ENCODE data around the gene TMCO4.
"Not testable (repeated sequence)": the region's sequence is repeated elsewhere in the genome, so short reads cannot be mapped to it uniquely, and the experiment has no call there.

TMCO4 gene

GRCh38 chr1:19640363-19641316, 159.1 kb downstream of the TMCO4 start:
- Histone ChIP-seq H3K9me2 (replicated peaks; ENCODE audit: low read depth, low read length) (no peaks in the 10 kb centered on the region), H3K4me1 (ENCODE audit: insufficient read depth, low read length, poor library complexity, severe bottlenecking) (no peaks in the 10 kb centered on the region), H3K36me3 (ENCODE audit: insufficient read depth, low read length) (no peaks in the 10 kb centered on the region), H3K79me2 (ENCODE audit: insufficient read depth, low read length) (no peaks in the 10 kb centered on the region), H3F3A (ENCODE audit: low read depth) (no peaks in the 10 kb centered on the region), H3K9me3 (ENCODE audit: insufficient read depth, low read depth, low read length) (no peaks in the 10 kb centered on the region), H4K20me1 (ENCODE audit: insufficient read depth, low read length, poor library complexity, severe bottlenecking) (no peaks in the 10 kb centered on the region), H3K9ac (ENCODE audit: low read depth, low read length, poor library complexity, severe bottlenecking) (no peak overlapping the region), H3K4me2 (ENCODE audit: low read depth, low read length, poor library complexity, severe bottlenecking) (no peak overlapping the region), H2AFZ (ENCODE audit: low read length) (no peak overlapping the region), H3K27me3 (ENCODE audit: insufficient read depth, low read length, poor library complexity, severe bottlenecking) (no peaks in the 10 kb centered on the region), H3K4me3 (ENCODE audit: low read length, poor library complexity, severe bottlenecking) (no peak overlapping the region)
- TF ChIP-seq EZH2phosphoT487 (IDR thresholded peaks at IDR 0.05; ENCODE audit: borderline replicate concordance), result no peak
- TF ChIP-seq, protein P1, sequence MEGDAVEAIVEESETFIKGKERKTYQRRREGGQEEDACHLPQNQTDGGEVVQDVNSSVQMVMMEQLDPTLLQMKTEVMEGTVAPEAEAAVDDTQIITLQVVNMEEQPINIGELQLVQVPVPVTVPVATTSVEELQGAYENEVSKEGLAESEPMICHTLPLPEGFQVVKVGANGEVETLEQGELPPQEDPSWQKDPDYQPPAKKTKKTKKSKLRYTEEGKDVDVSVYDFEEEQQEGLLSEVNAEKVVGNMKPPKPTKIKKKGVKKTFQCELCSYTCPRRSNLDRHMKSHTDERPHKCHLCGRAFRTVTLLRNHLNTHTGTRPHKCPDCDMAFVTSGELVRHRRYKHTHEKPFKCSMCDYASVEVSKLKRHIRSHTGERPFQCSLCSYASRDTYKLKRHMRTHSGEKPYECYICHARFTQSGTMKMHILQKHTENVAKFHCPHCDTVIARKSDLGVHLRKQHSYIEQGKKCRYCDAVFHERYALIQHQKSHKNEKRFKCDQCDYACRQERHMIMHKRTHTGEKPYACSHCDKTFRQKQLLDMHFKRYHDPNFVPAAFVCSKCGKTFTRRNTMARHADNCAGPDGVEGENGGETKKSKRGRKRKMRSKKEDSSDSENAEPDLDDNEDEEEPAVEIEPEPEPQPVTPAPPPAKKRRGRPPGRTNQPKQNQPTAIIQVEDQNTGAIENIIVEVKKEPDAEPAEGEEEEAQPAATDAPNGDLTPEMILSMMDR (conservative IDR thresholded peaks at IDR 0.05; ENCODE audit: low read length), result no peak

DNA sequence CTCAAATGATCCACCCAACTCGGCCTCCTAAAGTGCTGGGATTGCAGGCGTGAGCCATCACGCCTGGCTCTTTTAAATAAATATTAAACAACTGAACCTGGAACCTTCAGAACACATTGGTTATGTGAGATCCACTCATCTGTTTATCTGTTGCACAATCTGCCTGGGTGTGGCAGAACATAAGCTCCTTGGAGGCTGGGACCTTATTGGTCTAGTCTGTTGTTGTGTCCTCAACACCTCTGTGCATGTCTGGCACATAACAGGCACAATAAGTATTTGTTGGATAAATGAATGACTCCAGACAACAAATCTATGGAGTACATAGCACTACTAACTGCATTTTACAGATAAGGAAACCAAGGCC, 159.7 kb downstream of the TMCO4 start:
- H2AFZ ChIP-seq (ENCODE audit: low read length), result no peak overlapping the region
- H3K9me2 ChIP-seq (replicated peaks; ENCODE audit: low read depth, low read length), result no peaks in the 10 kb centered on the region
- no peak overlapping the region for H3K4me3 ChIP-seq (ENCODE audit: low read length, poor library complexity, severe bottlenecking)
- no peaks in the 10 kb centered on the region for H3K27me3 ChIP-seq (ENCODE audit: insufficient read depth, low read length, poor library complexity, severe bottlenecking)
- no peak overlapping the region for H3K9ac ChIP-seq (ENCODE audit: low read depth, low read length, poor library complexity, severe bottlenecking)
- H4K20me1 ChIP-seq (ENCODE audit: insufficient read depth, low read length, poor library complexity, severe bottlenecking), result no peaks in the 10 kb centered on the region
- H3K9me3 ChIP-seq (ENCODE audit: insufficient read depth, low read depth, low read length), result no peaks in the 10 kb centered on the region
- TF ChIP-seq EZH2phosphoT487 (IDR thresholded peaks at IDR 0.05; ENCODE audit: borderline replicate concordance), result no peak
- TF ChIP-seq, protein P1 (conservative IDR thresholded peaks at IDR 0.05; ENCODE audit: low read length), result no peak
- H3K4me2 ChIP-seq (ENCODE audit: low read depth, low read length, poor library complexity, severe bottlenecking), result no peak overlapping the region
- no peaks in the 10 kb centered on the region for H3F3A ChIP-seq (ENCODE audit: low read depth)
- no peaks in the 10 kb centered on the region for H3K4me1 ChIP-seq (ENCODE audit: insufficient read depth, low read length, poor library complexity, severe bottlenecking)
- H3K36me3 ChIP-seq (ENCODE audit: insufficient read depth, low read length), result no peaks in the 10 kb centered on the region
- no peaks in the 10 kb centered on the region for H3K79me2 ChIP-seq (ENCODE audit: insufficient read depth, low read length)

DNA sequence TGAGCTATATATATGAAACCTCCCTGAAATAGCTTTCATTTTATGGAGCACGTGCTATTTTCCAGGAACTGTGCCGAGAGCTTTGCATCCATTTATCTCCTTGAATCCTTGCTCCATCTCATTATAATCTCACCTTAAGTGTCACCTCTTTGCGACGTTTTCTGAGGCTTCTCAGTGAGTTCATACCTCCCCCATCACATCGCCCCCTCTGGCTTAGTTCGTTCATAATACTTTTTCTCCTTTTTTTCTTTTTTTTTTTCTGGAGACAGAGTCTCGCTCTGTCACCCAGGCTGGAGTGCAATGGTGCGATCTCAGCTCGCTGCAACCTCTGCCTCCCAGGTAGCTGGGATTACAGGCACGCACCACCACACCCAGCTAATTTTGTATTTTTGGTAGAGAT, 160.5 kb downstream of the TMCO4 start:
- not testable (repeated sequence) for H3K79me2 ChIP-seq (ENCODE audit: insufficient read depth, low read length); H3K4me1 ChIP-seq (ENCODE audit: insufficient read depth, low read length, poor library complexity, severe bottlenecking); H3K4me3 ChIP-seq (ENCODE audit: low read length, poor library complexity, severe bottlenecking); H3F3A ChIP-seq (ENCODE audit: low read depth); H3K9me3 ChIP-seq (ENCODE audit: insufficient read depth, low read depth, low read length); H3K4me2 ChIP-seq (ENCODE audit: low read depth, low read length, poor library complexity, severe bottlenecking); H3K9ac ChIP-seq (ENCODE audit: low read depth, low read length, poor library complexity, severe bottlenecking); H4K20me1 ChIP-seq (ENCODE audit: insufficient read depth, low read length, poor library complexity, severe bottlenecking); H3K27me3 ChIP-seq (ENCODE audit: insufficient read depth, low read length, poor library complexity, severe bottlenecking); H3K36me3 ChIP-seq (ENCODE audit: insufficient read depth, low read length); H2AFZ ChIP-seq (ENCODE audit: low read length); H3K9me2 ChIP-seq (replicated peaks; ENCODE audit: low read depth, low read length)
- TF ChIP-seq, protein P1 (conservative IDR thresholded peaks at IDR 0.05; ENCODE audit: low read length), result peak; percentile 16; the same call in 1 of the 2 replicates
